Inflammatory macrophage treated with lipopolysaccharide for 1 hour (primary cell): ENCODE measurements around the gene DYNLT4.
A peak's percentile ranks its signal among the peaks of the same experiment; 100 is the strongest.
"Not testable (repeated sequence)": the region's sequence is repeated elsewhere in the genome, so short reads cannot be mapped to it uniquely, and the experiment has no call there.

Experiments used
- DNase-seq, 2 donors: peaks; one replicate each; pipeline ENCODE4 v3.0.0-alpha.2; 2020 to 2022

Gene DYNLT4

DNA sequence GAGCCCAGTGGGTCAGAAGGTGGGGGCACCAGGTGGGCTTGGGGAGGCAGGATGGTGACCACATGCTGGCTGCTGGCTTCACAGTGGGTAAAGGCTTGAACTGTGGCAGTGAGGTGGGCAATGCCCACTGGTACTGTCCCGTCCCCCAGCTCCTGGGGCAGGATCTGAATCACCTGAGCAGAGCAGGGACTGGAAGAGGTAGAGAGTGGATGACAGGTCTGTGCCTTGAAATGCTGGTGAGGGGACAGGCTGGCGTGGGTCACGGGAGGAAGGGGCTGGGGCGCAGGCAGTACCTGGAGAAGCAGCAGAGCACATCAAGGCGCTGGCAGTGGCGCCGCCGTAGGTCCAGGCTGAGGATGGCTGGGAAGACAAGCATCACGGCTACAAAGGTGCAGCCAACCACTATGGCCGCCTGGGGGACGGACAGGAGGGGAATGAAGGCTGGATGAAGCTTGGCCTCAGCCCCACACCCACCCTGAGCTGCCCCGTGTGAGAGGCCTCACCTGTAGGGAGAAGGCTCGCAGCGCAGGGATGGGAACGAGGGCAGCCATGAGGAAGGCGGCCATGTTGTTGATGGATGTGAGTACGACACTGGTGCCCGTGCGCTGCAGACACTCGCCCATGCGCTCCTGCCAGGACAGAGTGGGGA lies 21.0 kb upstream of the DYNLT4 start:
- no peak for DNase-seq

DNA sequence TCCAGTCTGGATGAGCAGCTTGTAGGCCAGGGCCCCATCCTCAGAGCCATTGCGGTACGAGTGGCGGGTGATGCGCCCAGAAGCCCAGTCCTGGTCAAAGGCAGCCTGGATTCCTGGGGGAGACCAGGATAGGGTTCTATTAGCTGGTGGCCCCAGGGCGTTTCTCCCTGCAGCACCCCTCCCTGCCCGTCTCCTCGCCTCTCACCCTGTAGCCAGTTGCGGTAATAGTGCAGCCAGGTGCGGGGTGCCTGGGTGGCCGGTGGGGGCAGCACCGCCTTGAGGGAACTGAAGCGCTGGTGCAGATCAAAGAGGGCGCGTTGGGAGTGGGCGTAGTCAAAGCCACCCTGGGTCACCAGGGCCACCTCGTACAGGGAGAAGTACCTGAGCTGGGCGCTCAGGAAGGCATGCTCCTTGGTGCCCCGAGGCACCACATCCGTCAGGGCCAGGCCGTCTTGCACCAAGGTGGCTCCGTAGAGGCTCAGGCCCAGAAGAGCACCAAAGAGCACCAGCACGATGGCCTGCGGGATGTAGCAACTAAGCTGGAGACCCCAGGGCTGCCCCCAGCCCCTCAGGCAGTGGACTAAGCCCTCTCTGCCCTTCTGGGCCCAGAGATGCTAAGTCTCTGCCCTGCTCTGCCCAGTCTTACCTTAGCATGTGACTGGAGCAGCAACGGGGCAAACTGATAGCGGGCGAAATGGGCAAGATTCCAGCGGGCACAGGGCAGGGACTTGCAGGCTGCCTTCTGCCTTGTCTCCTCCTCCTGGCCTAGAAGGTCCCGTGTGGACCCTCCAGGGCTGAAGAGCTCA lies 20.2 kb upstream of the DYNLT4 start:
- no peak for DNase-seq

DNA sequence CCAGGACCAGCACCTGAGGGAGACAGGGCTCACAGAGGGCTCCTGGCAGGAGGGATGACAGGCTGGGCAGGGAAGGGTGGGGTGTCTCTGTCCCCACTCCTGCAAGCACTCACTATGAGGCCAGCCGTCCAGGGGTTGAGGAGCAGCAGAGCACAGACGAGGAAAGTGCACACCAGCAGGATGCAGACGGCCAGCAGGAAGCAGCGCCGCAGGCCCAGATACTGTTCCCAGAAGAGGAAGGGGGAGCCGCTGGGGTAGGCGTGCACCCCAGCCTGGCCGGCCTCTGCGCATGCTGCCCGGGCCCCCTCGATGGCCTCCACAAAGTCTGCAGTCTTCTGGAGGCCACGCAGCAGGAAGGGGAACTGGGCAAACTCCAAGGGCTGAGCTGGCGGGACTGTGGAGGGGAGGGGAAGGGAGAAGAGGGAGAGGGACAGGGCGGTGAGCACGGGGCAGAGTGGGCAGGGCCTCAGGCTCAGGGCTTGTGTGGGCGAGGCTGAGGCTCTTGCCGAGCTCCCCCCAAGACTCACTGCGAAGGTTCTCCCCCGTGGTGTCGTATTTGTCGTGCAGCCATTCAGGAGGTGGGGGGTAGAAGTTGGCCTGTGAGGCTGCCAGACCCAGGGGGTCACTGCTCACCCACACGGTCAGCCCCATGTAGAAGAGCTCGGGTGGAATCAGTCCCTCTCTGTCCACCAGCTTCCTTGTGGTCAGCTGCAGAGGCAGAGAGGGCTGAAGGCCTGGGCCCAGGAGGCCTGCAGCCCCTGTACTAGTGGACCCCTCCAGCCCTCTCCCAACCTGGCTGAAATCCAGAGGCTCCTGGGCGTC lies 19.4 kb upstream of the DYNLT4 start:
- peak; percentile 75 to 76 for DNase-seq

GRCh38 chr1:44824392-44824791 lies 17.2 kb upstream of the DYNLT4 start:
- not testable (repeated sequence) for DNase-seq

- no peak for DNase-seq
These were observed 15.9 kb upstream of the DYNLT4 start for GRCh38 chr1:44822981-44823451.

DNA sequence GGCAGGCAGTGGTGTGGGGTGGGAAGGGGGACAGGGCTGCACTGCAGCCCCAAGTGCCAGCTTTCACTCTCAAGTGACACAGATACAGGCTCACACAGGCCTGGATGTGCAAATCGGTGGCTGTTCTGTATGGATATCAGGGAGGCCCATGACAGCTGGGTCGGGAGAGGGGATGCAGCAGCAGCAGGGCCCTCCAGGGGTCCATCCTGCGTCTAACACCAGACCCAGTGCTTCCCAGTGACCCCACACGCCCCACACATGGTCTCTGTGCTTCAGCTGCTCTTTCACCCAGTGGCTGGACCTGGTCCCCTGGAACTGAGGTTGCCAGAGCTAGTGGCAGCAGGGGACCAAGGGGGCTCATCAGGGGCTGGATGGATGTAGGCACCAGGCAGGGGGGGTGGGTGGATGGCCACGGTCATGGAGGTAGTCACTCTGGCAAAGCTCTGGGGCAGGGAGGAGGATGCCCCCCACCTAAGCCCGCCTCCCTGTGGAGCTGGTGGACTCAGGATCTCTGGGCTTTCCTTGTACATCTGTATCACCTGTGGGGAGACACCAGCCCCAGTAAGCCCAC lies 15.1 kb upstream of the DYNLT4 start:
- no peak for DNase-seq

DNA sequence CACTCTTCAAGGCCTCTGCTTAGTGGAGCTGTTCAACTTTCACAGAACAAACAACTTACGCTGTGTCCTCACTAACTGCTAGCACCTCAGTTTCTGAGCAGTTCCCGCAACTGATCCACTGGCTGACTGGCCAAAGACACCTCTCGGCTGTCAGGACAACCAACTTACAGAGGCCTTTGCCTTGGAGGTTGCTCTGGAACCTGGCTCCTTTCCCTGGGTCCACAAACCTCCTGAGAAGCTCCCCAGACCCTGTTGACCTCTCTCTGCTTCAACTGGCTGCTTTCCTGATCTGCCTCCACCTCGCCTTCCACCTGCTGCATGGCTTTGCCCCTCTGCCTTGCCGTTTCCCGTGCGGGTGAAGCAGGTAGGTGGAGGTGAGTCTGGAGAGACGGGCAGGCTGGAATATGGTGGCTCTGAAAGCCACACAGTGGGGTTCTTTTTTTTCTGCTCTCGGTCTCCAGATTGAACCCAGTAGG lies 14.1 kb upstream of the DYNLT4 start:
- no peak for DNase-seq

DNA sequence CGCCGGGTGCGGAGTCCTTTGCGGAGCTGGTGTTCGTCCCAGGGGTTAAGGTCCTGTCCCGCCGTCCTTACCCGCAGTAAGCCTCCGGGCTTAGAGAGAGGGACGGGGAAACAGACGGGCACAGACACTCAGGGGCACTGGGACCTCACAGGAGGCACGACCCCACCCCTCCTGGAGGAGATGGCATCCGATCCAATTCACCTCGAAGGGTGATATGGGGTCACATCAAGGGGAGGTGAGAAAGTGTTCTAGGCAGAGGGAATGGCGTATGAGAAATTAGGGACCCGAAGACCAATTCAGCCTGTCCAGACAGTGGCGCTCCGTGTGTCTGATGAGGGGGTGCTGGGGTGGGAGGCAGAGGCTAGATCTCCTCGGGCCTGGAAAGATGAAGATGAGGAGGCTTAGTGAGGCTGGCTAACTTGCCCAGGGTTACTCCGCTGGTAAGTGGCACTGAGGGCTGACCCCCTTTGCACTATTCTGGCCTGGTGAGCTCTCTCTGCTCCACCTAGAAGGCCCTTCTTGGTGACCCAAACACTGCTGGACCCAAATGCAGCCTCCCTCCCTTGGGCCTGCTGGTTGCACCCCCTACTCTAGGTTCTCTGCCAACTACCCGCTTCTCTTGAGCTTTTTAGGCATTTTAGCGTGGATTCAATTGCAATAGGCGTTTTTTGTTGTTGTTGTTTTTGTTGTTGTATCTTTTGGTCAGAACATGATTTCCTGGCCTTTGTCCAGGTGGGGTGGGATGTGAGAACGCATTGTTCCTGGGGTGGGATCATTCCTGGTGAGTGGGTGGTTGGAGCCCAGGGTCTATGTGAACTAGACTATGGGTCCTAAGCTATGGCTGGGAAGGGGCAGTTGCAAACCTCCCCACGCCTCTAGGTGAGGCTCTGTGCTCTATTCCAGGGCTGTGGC lies 13.4 kb upstream of the DYNLT4 start:
- DNase-seq = no peak

DNA sequence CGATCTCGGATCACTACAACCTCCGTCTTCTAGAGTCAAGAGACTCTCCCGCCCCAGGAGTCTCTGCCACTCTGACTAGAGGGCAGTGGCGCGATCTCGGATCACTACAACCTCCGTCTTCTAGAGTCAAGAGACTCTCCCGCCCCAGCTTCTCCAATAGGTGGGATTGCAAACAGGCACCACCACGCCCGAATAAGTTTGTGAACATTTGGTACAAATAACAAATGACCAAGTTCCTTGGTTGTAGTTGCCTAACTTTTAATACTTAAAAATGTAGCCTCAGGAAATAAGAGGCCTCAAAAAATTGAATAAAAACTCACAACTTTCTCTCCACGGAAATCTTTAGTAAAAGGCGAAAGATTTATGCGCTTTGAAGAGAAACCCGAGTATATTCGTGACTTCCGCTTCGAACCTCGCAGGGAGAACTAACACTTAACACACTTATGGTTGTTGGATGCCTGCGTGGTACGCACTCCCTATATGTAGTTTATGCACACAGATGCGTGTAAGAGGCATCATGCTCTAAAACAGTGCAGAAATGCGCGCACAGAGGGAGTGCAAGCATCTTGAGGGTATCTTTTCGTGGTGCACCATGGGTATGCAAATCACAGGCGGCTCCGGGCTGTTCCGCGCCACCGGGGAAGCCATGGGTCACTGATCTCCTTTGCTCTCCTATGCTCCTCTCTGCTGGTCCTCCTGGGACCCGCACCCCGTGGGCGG lies 12.6 kb upstream of the DYNLT4 start:
- peak; percentile 76 to 84 for DNase-seq

DNA sequence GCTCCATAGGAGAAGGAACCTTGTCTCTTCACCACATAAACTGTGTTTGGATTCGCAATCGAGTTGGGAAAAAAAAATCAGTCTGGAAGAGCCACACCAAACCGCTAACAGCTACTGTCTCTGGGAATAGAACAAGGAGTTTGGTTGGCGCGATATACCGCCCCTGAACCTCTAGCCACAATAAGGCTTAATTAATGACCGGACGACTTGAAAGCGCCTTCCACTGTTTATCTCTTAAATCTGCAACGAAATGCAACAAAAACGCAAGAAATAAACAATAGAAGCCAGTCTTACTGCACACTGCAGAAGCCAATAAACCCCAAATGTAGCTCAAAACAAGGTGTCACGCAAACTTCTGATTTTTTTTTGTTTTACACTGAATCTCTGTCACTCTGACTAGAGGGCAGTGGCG lies 12.1 kb upstream of the DYNLT4 start:
- DNase-seq = no peak

GRCh38 chr1:44817771-44818495 lies 10.8 kb upstream of the DYNLT4 start:
- no peak for DNase-seq

DNA sequence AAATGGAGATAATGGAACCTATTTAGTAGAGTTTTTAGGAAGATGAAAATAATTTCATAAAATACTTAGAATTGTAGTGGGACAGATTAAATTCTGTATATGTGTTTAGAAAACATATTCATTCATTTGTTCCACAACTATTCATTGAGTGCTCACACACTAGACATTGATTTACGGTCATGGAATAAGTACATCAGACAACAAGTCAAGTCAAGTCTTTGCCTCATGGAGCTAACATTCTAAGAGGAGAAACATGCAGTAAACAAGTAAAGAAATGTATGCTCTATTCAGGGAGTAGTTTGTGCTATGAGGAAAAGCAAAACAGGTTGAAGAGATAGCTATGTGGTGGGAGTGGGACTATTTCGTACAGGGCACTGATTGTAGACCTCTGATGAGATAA lies 10.2 kb upstream of the DYNLT4 start:
- DNase-seq = no peak

DNA sequence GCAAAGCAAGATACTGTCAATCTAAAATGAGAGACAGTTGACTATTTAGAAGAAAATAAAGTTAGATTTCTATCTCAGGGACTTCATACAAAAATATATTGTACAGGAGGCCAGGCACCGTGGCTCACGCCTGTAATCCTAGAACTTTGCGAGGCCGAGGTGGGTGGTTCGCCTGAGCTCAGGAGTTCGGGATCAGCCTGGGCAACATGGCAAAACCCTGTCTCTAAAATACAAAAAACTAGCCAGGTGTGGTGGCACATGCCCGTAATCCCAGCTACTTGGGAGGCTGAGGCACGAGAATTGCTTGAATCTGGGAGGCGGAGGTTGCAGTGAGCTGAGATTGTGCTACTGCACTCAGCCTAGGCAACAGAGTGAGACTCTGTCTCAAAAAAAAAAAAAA lies 8.8 kb upstream of the DYNLT4 start:
- DNase-seq = not testable (repeated sequence)

- DNase-seq = no peak
These were observed 5.8 kb upstream of the DYNLT4 start for GRCh38 chr1:44812822-44813543.

- no peak for DNase-seq
These were observed 4.1 kb upstream of the DYNLT4 start for GRCh38 chr1:44811234-44811633.

DNA sequence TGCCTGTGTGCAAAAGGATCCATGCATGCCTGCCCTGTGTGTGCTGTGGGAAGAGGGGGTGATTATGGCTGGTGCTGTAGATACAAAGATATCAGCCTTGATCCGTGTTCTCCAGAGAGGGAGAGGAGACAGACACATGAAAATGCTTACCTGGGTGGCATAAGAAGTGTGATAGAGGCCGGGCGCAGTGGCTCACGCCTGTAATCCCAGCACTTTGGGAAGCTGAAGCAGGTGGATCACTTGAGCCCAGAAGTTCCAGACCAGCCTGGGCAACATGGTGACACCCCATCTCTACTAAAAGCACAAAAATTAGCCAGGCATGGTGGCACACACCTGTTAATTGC lies 3.6 kb upstream of the DYNLT4 start:
- not testable (repeated sequence) for DNase-seq

DNA sequence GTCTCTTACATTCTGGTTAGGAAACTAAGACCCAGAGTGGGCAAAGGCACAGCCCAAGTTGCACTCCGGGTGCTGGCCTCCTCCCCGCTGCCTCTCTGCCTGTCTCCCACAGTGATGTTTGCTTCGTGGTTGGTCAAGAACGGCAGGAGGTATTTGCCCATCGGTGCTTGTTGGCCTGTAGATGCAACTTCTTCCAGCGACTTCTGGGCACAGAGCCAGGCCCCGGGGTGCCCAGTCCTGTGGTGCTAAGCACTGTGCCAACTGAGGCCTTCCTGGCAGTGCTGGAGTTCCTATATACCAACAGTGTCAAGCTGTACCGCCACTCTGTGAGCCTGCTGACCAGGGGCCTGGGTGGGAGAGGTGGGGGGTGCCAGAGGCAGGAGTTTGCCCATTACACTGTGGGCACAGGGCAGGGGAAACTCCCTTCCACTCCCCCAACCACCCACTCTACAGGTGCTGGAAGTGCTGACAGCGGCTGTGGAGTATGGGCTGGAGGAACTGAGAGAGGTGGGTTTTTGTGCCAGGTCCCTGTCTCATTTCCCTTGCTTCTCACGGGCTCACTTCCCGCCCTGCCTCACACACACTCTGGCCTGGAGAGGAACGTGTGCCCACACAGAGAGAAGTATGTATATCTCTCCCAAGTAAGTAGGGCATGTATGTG lies 3.1 kb upstream of the DYNLT4 start:
- DNase-seq = peak; percentile 47 to 61

- DNase-seq = peak; percentile 78 to 87
These were observed 2.1 kb upstream of the DYNLT4 start for GRCh38 chr1:44808938-44809917.
